Neuron (in vitro differentiated cells): ENCODE data around the gene RGL2.
"Not testable (repeated sequence)": the region's sequence is repeated elsewhere in the genome, so short reads cannot be mapped to it uniquely, and the experiment has no call there.

ENCODE experiments used
- H2AFZ ChIP-seq: one replicate; pipeline ENCODE4 v1.6.1; 2013; ENCODE audit warnings: low read depth, mild to moderate bottlenecking, inconsistent platforms, low read length, moderate library complexity
- H3K27me3 ChIP-seq: one replicate; pipeline ENCODE4 v1.6.1; 2013; ENCODE audit warnings: low read length; ENCODE audit not compliant: insufficient read depth
- H3K36me3 ChIP-seq: one replicate; pipeline ENCODE4 v1.6.1; 2013; ENCODE audit warnings: low read length; ENCODE audit not compliant: insufficient read depth
- H3K4me1 ChIP-seq: one replicate; pipeline ENCODE4 v1.6.1; 2013; ENCODE audit warnings: low read length; ENCODE audit not compliant: insufficient read depth
- H3K4me3 ChIP-seq: 2 replicates; pipeline ENCODE4 v1.5.1; 2013; ENCODE audit warnings: mild to moderate bottlenecking, low read length, moderate library complexity
- H3K9me3 ChIP-seq: one replicate; pipeline ENCODE4 v1.6.1; 2013; ENCODE audit warnings: low read length

RGL2 gene

GRCh38 chr6:33296797-33297405 lies 1.8 kb downstream of the RGL2 start:
- H3K27me3 ChIP-seq = no peaks in the 10 kb centered on the region
- no peak overlapping the region for H3K4me3 ChIP-seq
- H3K36me3 ChIP-seq = peaks cover 18% of the 10 kb centered on the region
- no peaks in the 10 kb centered on the region for H3K9me3 ChIP-seq
- peaks cover 10% of the 10 kb centered on the region for H3K4me1 ChIP-seq
- H2AFZ ChIP-seq = no peak overlapping the region

GRCh38 chr6:33295621-33296369 lies 2.9 kb downstream of the RGL2 start:
- Histone ChIP-seq H3K4me3 (no peak overlapping the region), H3K4me1 (peaks cover 12% of the 10 kb centered on the region), H3K9me3 (no peaks in the 10 kb centered on the region), H3K36me3 (peaks cover 25% of the 10 kb centered on the region), H3K27me3 (no peaks in the 10 kb centered on the region), H2AFZ (no peak overlapping the region)

DNA sequence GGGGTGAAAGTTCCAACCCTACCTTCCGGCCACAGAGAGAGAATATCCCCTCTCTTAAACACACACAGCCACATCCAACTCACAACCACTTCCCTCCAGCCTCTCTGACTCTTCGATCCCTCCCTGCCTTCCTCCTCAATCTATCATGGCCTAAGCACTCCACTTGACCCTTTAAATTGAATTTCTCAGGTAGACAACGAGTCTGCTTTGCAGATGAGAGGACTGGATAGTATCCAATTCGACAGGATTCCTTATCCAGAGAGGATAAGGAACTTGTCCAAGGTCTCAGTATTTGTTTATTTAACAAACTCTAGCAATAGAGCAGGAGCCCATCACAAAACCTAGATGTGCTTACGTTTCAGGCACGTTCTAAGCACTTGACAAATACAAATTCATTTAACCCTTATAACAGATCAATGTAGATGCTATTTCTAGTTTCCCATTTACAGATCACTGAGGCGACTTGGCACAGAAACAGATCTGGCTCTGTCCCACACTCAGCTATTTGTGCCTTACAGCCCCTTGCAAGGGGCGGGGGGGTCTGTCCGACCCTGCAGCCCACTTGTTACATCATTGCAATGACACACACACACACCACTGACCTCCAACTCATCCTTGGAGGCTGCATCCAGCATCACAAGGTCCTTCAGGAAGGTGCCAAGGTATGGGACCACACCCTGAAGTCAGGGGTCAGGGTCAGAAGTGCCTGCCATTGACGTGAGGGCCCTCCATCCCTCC lies 4.5 kb downstream of the RGL2 start:
- H3K27me3 ChIP-seq = no peaks in the 10 kb centered on the region
- no peaks in the 10 kb centered on the region for H3K9me3 ChIP-seq
- H3K4me1 ChIP-seq = peaks cover 23% of the 10 kb centered on the region
- peaks cover 25% of the 10 kb centered on the region for H3K36me3 ChIP-seq
- no peak overlapping the region for H3K4me3 ChIP-seq
- H2AFZ ChIP-seq = no peak overlapping the region

- peaks cover 25% of the 10 kb centered on the region for H3K4me1 ChIP-seq
- no peak overlapping the region for H2AFZ ChIP-seq
- peaks cover 25% of the 10 kb centered on the region for H3K36me3 ChIP-seq
- no peaks in the 10 kb centered on the region for H3K27me3 ChIP-seq
- no peaks in the 10 kb centered on the region for H3K9me3 ChIP-seq
- H3K4me3 ChIP-seq = no peak overlapping the region
Observed at GRCh38 chr6:33292996-33293682, 5.6 kb downstream of the RGL2 start.

DNA sequence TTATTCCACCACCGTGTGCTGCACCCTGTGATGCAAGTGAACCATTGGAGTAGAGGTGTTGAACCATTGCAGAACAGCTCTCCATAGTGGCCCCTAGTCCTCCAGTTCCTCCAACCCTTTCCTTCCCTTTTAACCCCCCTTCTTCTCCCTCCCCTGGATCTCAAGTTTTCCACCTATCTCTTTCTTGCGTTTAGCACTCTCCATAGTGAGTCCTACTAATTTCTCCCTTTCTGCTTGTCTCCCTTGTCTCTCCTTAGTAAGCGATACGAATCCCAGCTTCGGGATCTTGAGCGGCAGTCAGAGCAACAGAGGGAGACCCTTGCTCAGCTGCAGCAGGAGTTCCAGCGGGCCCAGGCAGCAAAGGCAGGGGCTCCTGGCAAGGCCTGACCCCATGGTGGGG lies 8.3 kb downstream of the RGL2 start:
- Histone ChIP-seq H3K36me3 (peaks cover 36% of the 10 kb centered on the region), H3K4me3 (peak overlapping the region; percentile 96)

DNA sequence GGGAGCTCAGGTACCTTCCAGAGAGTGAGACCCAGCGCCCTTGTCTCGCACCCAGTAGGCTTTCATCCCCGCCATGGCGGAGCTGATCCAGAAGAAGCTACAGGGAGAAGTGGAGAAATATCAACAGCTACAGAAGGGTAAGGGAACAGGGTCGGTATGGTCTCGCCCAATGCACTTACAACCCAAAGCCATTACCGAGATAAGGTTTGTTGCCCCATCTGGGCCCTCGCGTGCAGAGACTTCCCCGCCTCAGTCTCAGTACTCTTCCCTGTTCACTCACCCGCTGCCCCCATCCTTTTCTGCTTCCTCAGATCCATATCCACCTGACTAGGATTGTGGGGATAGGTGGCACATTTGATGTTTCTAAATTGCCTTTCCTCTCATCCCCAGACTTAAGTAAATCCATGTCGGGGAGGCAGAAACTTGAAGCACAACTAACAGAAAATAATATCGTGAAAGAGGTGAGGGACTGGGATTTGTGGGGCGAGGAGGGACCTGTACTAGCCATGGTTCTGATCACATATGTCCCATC lies 8.9 kb downstream of the RGL2 start:
- Histone ChIP-seq H2AFZ (peak overlapping the region; percentile 89), H3K4me1 (peaks cover 20% of the 10 kb centered on the region), H3K27me3 (no peaks in the 10 kb centered on the region), H3K36me3 (peaks cover 36% of the 10 kb centered on the region), H3K9me3 (no peaks in the 10 kb centered on the region), H3K4me3 (peak overlapping the region; percentile 96)

More for the DNA sequence above, 8.3 kb downstream of the RGL2 start:
- no peaks in the 10 kb centered on the region for H3K9me3 ChIP-seq
- peaks cover 20% of the 10 kb centered on the region for H3K4me1 ChIP-seq
- no peaks in the 10 kb centered on the region for H3K27me3 ChIP-seq
- no peak overlapping the region for H2AFZ ChIP-seq

DNA sequence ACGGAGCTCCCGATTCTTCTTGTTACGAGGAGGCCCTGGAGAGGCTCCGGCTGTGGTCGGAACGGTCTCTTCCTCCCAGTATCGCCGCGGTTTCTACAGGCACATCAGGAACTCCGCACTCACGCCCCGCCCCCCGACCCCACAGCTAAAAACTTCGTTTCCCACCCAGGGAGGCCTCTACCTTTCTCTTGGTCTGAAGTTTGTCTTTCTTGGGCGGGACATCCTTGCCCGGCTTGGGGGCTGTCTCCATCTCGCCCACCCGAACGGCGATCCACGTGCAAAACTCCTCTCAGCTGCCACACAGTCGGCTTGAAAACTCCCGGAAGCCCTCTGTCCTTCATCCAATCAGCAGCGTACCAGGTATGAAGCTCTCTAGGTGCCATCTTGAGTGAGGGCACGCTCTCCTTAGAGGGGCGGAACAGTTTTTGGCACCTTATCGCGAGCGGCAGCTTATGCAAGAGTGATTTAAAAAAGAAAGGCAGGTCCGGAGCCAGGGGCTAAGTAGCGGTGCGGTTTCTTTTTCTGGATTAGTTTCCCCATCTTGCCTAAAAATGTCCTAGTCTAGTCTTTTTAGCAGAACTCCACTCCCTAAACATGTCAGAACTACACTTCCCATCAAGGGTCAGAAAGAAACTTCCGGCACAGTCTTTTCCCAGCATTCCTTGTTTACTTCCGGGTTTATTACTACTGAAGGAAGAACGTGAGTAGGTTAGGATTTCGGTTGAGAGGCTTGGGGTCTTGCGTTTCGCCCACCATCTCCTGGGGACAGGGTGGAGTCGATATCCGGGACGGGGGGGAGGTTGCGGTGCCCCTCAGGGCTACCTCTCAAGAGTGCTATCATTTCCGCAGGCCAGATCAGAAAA lies 9.6 kb downstream of the RGL2 start, which contains the start of the genes PFDN6 and WDR46:
Gene PFDN6 (plus strand): TSS at position 681 of the 863 bp plus-strand sequence. CDS start 256 bp downstream, outside the sequence.
Gene WDR46 (minus strand): TSS at position 319 of the 863 bp plus-strand sequence. CDS start 69 bp downstream, at position 250.
- H2AFZ ChIP-seq = peak within 1 kb of the TSS; percentile 89
- H3K27me3 ChIP-seq = no peaks in the 10 kb centered on the region
- no peaks in the 10 kb centered on the region for H3K9me3 ChIP-seq
- peak within 1 kb of the TSS; percentile 96 for H3K4me3 ChIP-seq
- peaks cover 20% of the 10 kb centered on the region for H3K4me1 ChIP-seq
- peaks cover 38% of the 10 kb centered on the region for H3K36me3 ChIP-seq

DNA sequence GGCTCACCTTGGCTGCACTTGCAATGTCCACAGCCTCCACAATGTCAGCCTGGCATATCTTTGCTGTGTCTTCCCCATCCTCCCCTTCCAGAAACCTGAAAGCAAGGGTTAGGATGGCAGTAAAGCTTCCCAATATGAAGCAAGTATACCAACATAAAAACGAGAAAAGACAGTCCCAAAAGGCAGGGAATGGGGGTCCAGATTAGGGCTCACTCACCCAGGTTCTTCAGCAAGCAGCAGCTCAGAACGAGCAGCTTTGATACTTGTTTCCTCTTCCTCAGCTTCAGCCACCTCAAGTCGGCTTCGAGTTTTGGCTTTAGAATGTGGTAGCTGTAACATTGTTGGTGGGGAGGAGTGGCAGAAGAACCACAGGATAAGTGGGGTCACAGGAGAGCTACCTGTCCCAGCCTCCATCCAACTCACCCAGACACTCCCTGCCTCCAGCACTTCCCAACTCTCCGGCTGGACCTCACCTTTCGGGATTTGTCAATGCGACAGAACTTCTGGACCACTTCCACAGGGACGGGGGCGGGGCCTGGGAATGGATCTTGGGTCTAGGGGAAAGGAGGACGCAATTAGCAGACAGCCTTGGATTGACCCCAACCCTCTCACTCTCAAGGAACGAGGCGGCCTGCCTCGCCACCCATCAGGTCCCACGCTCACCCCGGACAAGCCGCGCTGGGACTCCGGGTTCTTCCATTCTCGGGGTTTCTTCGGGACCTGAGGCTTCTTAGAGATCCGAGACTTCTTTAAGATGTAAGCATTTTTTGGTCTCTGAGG lies 10.4 kb downstream of the RGL2 start:
- H3K4me1 ChIP-seq = peaks cover 20% of the 10 kb centered on the region

GRCh38 chr6:33286946-33287914 lies 11.5 kb downstream of the RGL2 start:
- no peaks in the 10 kb centered on the region for H3K27me3 ChIP-seq
- no peak overlapping the region for H3K4me3 ChIP-seq
- no peaks in the 10 kb centered on the region for H3K9me3 ChIP-seq
- no peak overlapping the region for H2AFZ ChIP-seq
- H3K4me1 ChIP-seq = peaks cover 20% of the 10 kb centered on the region
- peaks cover 29% of the 10 kb centered on the region for H3K36me3 ChIP-seq

More for the DNA sequence above, 10.4 kb downstream of the RGL2 start:
- Histone ChIP-seq H3K9me3 (no peaks in the 10 kb centered on the region), H3K36me3 (peaks cover 36% of the 10 kb centered on the region), H3K4me3 (peak overlapping the region; percentile 96), H2AFZ (peak overlapping the region; percentile 89), H3K27me3 (no peaks in the 10 kb centered on the region)

GRCh38 chr6:33285214-33285613 lies 13.5 kb downstream of the RGL2 start:
- Histone ChIP-seq H3K4me1 (peaks cover 14% of the 10 kb centered on the region), H3K36me3 (peaks cover 24% of the 10 kb centered on the region)
- H2AFZ ChIP-seq, H3K9me3 ChIP-seq, H3K4me3 ChIP-seq, H3K27me3 ChIP-seq: not testable (repeated sequence)
